ENCODE measurements around the gene CTDSPL. TPM values are rescaled to one million over a fixed set of nuclear protein-coding genes. Genes with fewer than 3 reads are reported as not detected.
A peak's percentile ranks its signal among the peaks of the same experiment; 100 is the strongest.

Gene CTDSPL
- total RNA-seq, 1 donor from 2014 or later: 43.0 TPM

DNA sequence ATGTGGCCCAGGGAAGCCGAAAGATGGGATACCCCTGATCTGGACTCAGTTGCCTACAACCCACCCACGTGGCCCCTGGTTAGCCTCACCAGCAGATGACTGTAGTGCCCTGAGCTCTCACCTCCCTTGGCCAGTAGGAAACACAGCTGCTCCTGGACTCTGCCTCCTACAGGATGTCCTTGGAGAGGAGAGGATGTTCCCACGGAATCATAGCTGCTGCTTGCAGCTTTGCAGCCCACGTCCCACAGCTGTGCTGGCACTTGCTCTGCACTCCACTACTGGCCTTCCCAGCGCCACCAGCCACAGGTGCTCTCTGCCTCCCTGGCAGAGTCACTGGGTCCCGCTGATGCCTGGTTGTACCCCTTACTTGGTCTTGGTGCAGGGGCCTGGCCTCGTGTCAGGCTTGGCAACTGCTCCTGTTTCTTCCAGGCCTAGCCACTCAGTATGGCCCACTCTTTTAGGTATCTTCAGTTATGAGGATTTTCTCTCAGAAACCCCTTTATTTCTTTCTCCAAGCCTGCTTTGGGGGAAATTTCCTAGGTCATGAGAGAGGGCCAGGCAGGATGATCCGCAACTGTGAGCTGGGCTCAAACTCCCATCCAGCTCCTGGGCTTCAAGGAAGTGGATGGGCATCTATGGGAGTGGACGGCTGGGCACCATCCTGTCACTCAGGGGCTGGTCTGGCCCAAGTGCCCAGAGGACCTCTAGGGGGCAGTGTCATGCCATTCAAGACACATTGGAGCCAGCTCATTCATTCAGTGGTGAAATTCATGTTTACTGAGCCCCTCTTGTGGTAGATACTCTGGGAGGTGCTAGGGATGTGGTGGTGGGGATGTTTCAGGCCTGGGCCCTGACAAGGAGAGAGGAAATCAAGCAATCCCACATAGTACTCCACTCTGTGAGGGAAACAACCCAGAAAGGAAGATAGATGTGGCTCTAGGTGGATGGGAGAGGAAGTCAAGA lies 112.7 kb downstream of the CTDSPL start:
- Mint-ChIP-seq H3K4me3 (no peak overlapping the region), H3K27ac (no peak overlapping the region)
- H3K36me3 ChIP-seq: no peaks in the 10 kb centered on the region

DNA sequence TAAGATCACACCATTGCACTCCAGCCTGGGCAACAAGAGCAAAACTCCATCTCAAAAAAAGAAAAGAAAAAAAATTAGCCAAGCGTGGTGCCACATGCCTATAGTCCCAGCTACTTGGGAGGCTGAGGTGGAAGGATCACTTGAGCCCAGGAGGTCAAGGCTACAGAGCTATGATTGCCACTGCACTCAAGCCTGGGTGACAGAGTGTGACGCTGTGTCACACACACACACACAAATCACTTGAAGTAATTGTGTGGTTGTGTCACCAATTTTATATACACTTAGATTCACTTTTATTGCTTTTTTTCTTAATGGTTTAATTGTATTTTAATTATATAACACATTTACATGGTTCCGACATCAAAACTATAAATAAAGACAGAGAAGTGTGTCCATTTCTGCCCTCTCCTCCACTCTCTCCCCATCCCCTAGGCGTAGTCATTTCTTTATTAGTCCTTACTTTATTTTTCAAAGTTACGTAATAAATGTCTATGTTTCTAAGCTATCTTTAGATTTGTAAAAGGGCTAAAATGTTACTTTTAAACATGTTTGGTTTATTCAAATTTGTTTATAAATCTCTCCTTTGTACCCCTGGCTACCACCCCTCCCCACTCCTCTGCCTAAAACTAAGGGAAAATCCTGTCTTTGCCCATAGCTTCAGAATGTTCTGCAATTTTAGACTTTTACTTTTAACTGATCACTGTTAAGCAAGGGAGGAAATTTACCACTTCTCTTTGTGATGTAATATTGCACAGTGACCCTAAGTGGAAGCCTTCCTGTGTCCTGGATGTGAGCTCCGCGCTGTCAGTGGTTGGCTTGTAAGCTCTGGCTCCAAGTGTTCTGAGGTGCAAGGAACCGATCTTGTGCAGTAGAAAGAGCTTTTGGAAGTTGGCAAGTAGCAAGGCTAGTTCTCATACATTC lies 118.1 kb downstream of the CTDSPL start:
- H3K27me3 Mint-ChIP-seq (ENCODE audit: insufficient read depth, low read depth): peaks cover 2% of the 10 kb centered on the region
- no peak overlapping the region for H3K9ac ChIP-seq
- TF ChIP-seq, protein P1, sequence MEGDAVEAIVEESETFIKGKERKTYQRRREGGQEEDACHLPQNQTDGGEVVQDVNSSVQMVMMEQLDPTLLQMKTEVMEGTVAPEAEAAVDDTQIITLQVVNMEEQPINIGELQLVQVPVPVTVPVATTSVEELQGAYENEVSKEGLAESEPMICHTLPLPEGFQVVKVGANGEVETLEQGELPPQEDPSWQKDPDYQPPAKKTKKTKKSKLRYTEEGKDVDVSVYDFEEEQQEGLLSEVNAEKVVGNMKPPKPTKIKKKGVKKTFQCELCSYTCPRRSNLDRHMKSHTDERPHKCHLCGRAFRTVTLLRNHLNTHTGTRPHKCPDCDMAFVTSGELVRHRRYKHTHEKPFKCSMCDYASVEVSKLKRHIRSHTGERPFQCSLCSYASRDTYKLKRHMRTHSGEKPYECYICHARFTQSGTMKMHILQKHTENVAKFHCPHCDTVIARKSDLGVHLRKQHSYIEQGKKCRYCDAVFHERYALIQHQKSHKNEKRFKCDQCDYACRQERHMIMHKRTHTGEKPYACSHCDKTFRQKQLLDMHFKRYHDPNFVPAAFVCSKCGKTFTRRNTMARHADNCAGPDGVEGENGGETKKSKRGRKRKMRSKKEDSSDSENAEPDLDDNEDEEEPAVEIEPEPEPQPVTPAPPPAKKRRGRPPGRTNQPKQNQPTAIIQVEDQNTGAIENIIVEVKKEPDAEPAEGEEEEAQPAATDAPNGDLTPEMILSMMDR (IDR thresholded peaks at IDR 0.05): no peak
- TF ChIP-seq EZH2phosphoT487 (IDR thresholded peaks at IDR 0.05) (no peak), EZH2 (IDR thresholded peaks at IDR 0.05) (no peak)
- no peaks in the 10 kb centered on the region for H3K9me3 ChIP-seq (ENCODE audit: low read depth)
- no peak overlapping the region for H3K27ac ChIP-seq
- H3K4me2 ChIP-seq: no peak overlapping the region
- no peaks in the 10 kb centered on the region for H3K36me3 ChIP-seq
- H3K79me2 ChIP-seq (ENCODE audit: low read depth): no peaks in the 10 kb centered on the region
- no peaks in the 10 kb centered on the region for H3F3A ChIP-seq (ENCODE audit: low read depth)
- H3K4me1 ChIP-seq: no peaks in the 10 kb centered on the region
- no peak overlapping the region for H2AFZ ChIP-seq (replicated peaks)
- H3K4me1 Mint-ChIP-seq: no peaks in the 10 kb centered on the region
- H3K9me3 Mint-ChIP-seq: no peaks in the 10 kb centered on the region
- no peak overlapping the region for H3K4me3 Mint-ChIP-seq
- DNase-seq (ENCODE audit: low spot score): no peak
- no peak overlapping the region for H3K27ac Mint-ChIP-seq
- no peaks in the 10 kb centered on the region for H3K27me3 ChIP-seq
- peaks cover 16% of the 10 kb centered on the region for H3K36me3 Mint-ChIP-seq
- no peaks in the 10 kb centered on the region for H4K20me1 ChIP-seq (ENCODE audit: low read depth)
- no peak overlapping the region for H3K4me3 ChIP-seq

More for the DNA sequence above, 112.7 kb downstream of the CTDSPL start:
- Histone ChIP-seq H3K4me1 (no peaks in the 10 kb centered on the region), H3K27me3 (no peaks in the 10 kb centered on the region), H4K20me1 (ENCODE audit: low read depth) (peaks cover 4% of the 10 kb centered on the region), H3K4me3 (no peak overlapping the region), H3F3A (ENCODE audit: low read depth) (no peaks in the 10 kb centered on the region), H3K9me3 (ENCODE audit: low read depth) (no peaks in the 10 kb centered on the region), H2AFZ (replicated peaks) (no peak overlapping the region), H3K79me2 (ENCODE audit: low read depth) (no peaks in the 10 kb centered on the region), H3K27ac (no peak overlapping the region), H3K9ac (no peak overlapping the region), H3K4me2 (no peak overlapping the region)
- peaks cover 12% of the 10 kb centered on the region for H3K36me3 Mint-ChIP-seq
- TF ChIP-seq, protein P1 (IDR thresholded peaks at IDR 0.05): peak; percentile 86
- TF ChIP-seq EZH2 (IDR thresholded peaks at IDR 0.05) (no peak), EZH2phosphoT487 (IDR thresholded peaks at IDR 0.05) (no peak)
- peak; percentile 84 for DNase-seq (ENCODE audit: low spot score)
- peaks cover 3% of the 10 kb centered on the region for H3K4me1 Mint-ChIP-seq
- no peaks in the 10 kb centered on the region for H3K9me3 Mint-ChIP-seq
- no peaks in the 10 kb centered on the region for H3K27me3 Mint-ChIP-seq (ENCODE audit: insufficient read depth, low read depth)

DNA sequence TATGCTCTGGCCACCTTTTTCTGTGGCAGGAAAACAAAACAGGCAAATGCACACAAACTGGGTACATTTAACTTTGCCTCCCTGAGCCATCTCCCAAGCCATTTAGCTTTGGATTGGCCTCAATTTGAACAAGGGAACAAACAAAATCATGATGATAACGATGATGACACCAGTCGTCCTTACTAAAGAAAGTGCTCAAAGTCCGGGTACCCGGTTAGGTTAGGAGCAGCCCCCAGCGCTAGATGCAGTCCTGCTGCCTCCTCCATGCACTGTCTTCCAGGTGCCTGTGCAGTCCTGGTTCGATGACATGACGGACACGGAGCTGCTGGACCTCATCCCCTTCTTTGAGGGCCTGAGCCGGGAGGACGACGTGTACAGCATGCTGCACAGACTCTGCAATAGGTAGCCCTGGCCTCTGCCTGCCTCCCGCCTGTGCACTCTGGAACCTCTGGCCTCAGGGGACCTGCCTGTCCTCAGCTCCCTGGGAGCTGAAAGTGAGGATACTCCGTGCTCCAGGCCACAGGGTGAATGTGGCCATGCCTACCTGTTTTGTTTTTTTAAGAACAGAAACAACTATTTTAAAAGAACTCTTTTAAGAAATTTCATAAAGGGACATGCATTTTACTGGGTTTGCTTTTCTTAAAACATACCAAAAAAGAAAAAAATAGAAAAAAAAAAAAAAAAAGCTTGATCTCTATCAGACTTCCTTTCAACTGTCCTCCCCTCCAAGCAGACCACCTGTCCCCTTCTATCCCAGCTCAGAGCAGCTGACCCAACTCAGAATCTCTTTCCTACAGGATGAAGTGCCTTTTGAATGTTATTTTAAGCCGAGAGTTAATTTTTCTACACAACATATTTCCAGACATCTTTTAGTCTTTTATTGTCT lies 119.0 kb downstream of the CTDSPL start:
- H3K4me3 Mint-ChIP-seq: no peak overlapping the region
- DNase-seq (ENCODE audit: low spot score): no peak
- no peak overlapping the region for H3K4me3 ChIP-seq
- no peaks in the 10 kb centered on the region for H4K20me1 ChIP-seq (ENCODE audit: low read depth)
- no peak overlapping the region for H2AFZ ChIP-seq (replicated peaks)
- no peak overlapping the region for H3K4me2 ChIP-seq
- no peaks in the 10 kb centered on the region for H3K79me2 ChIP-seq (ENCODE audit: low read depth)
- no peak overlapping the region for H3K9ac ChIP-seq
- TF ChIP-seq, protein P1 (IDR thresholded peaks at IDR 0.05): no peak
- H3K4me1 Mint-ChIP-seq: no peaks in the 10 kb centered on the region
- H3F3A ChIP-seq (ENCODE audit: low read depth): no peaks in the 10 kb centered on the region
- H3K4me1 ChIP-seq: no peaks in the 10 kb centered on the region
- H3K27me3 ChIP-seq: no peaks in the 10 kb centered on the region
- no peaks in the 10 kb centered on the region for H3K36me3 ChIP-seq
- peaks cover 17% of the 10 kb centered on the region for H3K36me3 Mint-ChIP-seq
- no peaks in the 10 kb centered on the region for H3K9me3 ChIP-seq (ENCODE audit: low read depth)
- H3K27me3 Mint-ChIP-seq (ENCODE audit: insufficient read depth, low read depth): peaks cover 2% of the 10 kb centered on the region
- H3K27ac ChIP-seq: no peak overlapping the region
- no peak overlapping the region for H3K27ac Mint-ChIP-seq
- no peaks in the 10 kb centered on the region for H3K9me3 Mint-ChIP-seq

Data from neural progenitor cell (in vitro differentiated cells).